Pulmonary artery endothelial cell (primary cell): ENCODE results near the gene SETD9. TPM values are rescaled to one million over a fixed set of nuclear protein-coding genes. Genes with fewer than 3 reads are reported as not detected.

Experiments
- DNase-seq: peaks from one replicate; pipeline ENCODE4 v3.0.0-alpha.2; 2011; ENCODE audit warnings: low read depth, low spot score
- total RNA-seq: library from RNA; depleted of rRNA; stranded (reverse); fragments of >200 nt; gene quantifications from 2 replicates; pipeline ENCODE4 v1.2.3, GENCODE V29; 2014

Gene SETD9
- total RNA-seq, 1 donor from 2014 or later: 6.5 TPM

DNA sequence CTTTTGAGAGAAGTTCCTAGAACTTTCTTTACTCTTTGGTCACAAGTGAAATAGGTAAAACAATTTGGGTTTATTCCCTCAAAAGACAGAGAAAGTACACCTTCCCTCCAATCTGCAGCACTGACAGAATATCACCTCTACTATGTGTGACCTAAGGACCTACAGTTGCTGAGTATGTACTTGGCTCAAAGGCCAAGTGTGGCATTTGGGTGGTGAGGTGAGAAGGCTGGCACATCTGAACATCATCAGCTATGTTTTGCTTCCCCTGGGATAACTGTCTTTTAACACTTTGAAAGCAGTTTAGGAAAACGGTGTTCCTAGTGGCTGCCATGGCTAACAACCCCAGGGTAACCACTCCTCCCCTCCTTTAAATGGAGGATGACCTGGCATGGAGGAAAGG lies 24.9 kb downstream of the SETD9 start:
- no peak for DNase-seq

- DNase-seq: no peak
These were observed 29.5 kb downstream of the SETD9 start for GRCh38 chr5:56938858-56939257.

DNA sequence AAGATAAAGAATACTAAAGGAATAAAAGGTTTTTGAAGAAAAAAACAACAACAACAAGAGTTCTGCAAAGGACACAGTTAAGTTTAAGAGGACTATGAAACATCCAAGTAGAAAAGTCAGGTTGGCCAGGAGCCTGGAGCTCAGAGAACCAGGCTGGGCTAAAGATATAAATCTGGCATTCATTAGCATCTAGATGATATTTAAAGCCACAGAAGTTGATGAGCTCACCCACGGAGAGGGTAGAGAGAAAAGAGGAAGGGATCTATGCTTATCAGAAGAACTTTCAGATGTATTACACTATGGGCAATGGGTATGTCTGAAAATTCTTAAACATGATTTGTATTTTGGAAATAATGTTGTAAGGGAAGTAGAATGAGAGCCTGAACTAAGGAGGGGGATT lies 32.6 kb downstream of the SETD9 start:
- DNase-seq: no peak

GRCh38 chr5:56947052-56947451 lies 37.7 kb downstream of the SETD9 start:
- DNase-seq: no peak

- no peak for DNase-seq
These were observed 41.3 kb downstream of the SETD9 start for GRCh38 chr5:56950626-56951125.

GRCh38 chr5:56951126-56951945 lies 41.9 kb downstream of the SETD9 start:
- no peak for DNase-seq

DNA sequence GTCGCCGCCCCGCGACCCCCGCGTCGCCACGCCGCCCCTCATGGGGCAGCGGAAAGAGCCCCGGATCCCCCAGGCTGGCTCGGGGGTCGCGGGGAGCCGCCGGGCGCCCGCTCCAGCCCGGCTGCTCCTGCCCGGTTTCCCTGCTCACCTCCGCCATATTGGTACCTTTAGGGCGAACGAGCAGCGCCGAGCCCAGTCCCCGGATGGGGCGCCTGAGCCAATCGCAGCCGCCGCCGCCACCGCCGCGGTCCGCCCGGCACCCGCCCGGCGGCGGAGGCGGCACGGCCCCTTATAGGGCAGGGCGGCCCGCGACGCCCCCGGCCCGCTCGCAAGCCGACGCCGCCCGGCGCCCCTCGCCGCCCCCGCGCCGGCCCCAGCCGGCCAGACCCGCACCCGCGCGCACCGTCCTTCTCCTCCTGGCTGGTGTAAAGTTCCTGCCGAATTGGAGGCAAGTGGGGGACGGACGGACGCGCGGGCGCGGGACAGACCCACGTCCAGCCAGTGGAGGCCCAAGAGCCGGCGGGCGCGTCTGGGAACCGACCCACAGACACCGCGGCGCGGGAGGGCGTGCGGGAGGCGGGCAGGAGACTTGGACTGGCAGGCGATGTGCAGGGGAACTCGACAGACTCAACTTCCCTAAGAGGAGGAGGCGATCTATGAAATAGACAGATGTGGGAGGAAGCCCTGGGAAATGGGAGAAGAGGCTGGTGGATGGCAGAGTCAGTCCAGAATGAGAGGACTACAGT lies 42.7 kb downstream of the SETD9 start, which contains the start of gene MIER3:
Gene MIER3, minus strand, starts transcription at position 178 of the 746 bp plus-strand sequence. Its CDS starts 21 bp downstream, at position 157.
- DNase-seq: no peak

DNA sequence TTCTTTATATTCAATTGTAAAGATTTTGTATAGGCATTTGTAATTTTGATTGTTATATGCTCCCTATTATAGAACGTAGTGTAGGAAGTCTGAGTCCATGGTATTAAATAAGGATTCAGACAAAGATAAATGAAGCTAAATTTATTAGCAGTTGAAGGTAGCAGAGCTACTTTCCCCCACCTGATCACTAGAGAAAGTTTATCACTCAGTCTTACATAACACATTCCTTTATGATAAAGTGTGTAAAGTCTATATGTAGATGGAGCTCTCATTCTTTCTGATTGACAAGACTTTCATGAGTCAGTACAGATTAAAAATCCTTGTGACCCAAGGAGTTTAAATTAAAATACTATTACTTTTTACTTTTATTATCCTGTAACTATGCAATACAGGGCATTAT lies 44.9 kb downstream of the SETD9 start:
- no peak for DNase-seq

- DNase-seq: no peak
These were observed 49.2 kb downstream of the SETD9 start for GRCh38 chr5:56958595-56958994.

DNA sequence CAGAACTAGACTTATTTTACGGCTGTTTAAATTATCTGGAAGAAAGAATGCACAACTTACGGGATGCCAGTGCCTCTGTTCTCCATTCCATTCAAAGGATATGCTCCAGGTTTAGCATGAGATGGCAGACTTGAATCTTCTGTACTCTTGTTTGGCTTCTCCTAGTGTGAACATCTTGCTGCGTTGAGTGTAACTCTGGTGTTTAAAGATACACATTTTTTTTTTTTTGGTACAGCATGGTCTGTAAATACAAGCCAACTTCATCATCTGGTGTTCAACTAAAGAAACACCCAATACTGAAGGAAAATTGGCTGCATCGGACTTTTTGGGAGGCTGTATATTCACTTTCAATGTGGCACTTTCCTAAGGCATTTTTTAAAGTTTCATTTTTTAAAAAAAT lies 49.9 kb downstream of the SETD9 start:
- DNase-seq: no peak

GRCh38 chr5:56961746-56962145 lies 52.4 kb downstream of the SETD9 start:
- no peak for DNase-seq

- no peak for DNase-seq
These were observed 52.9 kb downstream of the SETD9 start for GRCh38 chr5:56962286-56962685.

- DNase-seq: no peak
These were observed 53.9 kb downstream of the SETD9 start for GRCh38 chr5:56963246-56963645.

DNA sequence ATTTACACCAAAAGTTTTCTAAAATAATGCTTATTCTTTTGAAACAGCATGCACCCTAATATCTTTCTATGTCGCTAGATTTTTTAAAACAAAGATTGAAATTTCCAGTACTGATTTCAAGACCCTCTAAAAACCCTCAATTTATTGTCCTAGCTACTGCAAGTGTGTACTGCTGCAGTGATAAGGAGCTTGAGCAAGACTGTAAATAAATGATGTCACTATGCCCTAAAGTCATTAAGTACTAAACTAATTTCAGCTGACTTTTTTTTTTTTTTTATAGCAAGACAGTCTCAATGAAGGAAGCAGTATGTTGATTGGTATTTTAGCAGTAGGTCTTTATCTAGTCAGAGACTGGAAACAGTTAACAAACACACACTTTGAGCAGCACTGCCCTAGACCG lies 54.8 kb downstream of the SETD9 start:
- no peak for DNase-seq

Other genes with a start within 250 kb of the SETD9 start
- gene MAP3K1, start 94.0 kb upstream of the SETD9 start, total RNA-seq: 13.8 and 17.8 TPM in 2 replicates
- 14.0 and 20.0 TPM in 2 replicates for gene MIER3, start 42.5 kb downstream of the SETD9 start, total RNA-seq